NB4 (cell line): ENCODE results near the gene BBS4.

Experiments used
- DNase-seq: peaks from one replicate; pipeline ENCODE4 v3.0.0; 2010; ENCODE audit warnings: low read depth
- H3K4me3 ChIP-seq: one replicate; pipeline ENCODE4 v1.5.1; 2011; ENCODE audit warnings: mild to moderate bottlenecking, low read depth, low read length, moderate library complexity
- CTCF ChIP-seq: IDR thresholded peaks from one replicate; pipeline ENCODE4 v1.5.1; 2012; ENCODE audit warnings: low read depth, low read length
- MYC ChIP-seq: IDR thresholded peaks from 2 replicates; pipeline ENCODE4 v1.6.1; 2011; ENCODE audit warnings: low read depth, low read length
- POLR2A ChIP-seq: IDR thresholded peaks from 2 replicates; pipeline ENCODE4 v1.6.1; 2011; ENCODE audit warnings: mild to moderate bottlenecking; ENCODE audit not compliant: insufficient read length; ENCODE audit errors: extremely low read depth
- TF ChIP-seq, protein P1 (sequence below): IDR thresholded peaks from 2 replicates; pipeline ENCODE4 v1.6.1; 2011; ENCODE audit warnings: low read depth, low read length

The BBS4 gene

DNA sequence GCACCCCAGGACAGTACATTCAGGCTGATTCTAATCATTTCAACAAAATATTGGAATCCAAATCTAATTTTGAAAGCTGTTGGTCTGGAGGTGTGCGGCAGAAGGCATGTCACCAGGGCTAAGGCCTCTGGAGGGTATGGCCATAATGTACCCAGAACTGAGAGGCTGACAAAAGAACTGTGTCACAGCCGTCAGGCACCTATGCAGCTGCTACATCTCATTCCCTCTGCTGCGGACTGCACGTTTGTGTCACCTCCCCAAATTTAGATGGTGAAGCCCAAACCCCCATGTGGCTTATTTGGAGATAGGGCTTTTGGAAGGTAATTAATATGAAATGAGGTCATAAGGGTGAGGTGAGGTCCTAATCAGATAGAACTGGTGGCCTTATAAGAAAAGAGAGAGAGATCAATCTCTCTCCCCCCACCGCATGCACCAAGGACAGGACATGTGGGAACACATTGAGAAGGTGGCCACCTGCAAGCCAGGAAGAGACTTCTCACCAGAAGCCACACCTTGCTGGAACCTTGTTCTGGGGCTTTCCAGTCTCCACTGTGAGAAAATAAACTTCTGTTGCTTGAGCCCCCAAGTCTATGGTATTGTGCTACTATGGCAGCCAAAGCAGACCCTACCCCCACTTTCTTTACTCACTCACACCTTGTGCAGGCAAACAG lies 74.7 kb downstream of the BBS4 start:
- DNase-seq: no peak
- no peak overlapping the region for H3K4me3 ChIP-seq
- TF ChIP-seq, protein P1, sequence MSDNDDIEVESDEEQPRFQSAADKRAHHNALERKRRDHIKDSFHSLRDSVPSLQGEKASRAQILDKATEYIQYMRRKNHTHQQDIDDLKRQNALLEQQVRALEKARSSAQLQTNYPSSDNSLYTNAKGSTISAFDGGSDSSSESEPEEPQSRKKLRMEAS: no peak
- TF ChIP-seq MYC: no peak
- no peak for TF ChIP-seq CTCF
- no peak for TF ChIP-seq POLR2A

DNA sequence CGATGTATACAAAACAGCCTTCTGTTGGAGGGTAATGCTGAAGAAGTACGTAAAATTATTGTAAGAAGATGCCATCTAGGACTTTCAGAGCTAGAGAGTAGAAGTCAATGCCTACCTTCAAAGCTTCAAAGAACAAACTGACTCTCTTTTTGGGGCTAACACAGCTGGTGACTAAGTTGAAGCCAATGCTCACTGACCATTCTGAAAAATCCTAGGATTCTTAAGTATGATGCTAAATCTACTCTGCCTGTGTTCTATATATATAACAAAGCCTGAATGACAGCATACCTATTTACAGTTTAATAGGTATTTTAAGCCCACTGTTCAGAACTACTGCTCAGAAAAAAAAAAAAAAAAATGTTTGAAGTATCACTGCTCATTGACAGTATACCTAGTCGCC lies 78.6 kb downstream of the BBS4 start:
- no peak overlapping the region for H3K4me3 ChIP-seq
- TF ChIP-seq CTCF (no peak), MYC (no peak), POLR2A (no peak)
- TF ChIP-seq, protein P1: no peak
- DNase-seq: no peak

DNA sequence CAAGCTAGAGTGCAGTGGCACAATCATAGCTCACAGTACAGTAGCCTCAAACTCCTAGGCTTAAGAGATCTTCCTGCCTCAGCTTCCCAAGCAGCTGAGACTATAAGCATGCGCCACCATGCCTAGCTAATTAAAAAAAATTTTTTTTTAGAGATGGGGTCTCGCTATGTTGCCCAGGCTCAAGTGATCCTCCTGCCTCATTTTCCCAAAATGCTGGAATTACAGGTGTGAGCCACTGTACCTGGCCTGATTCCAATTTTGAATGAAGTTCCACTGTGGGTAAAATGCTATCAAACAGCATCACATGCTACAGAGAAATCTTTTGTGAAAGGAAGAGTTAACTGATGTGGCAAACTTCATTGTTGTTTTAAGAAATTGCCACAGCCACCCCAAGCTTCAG lies 80.0 kb downstream of the BBS4 start:
- no peak overlapping the region for H3K4me3 ChIP-seq
- TF ChIP-seq MYC: no peak
- no peak for TF ChIP-seq POLR2A
- TF ChIP-seq, protein P1: no peak
- no peak for TF ChIP-seq CTCF
- no peak for DNase-seq

DNA sequence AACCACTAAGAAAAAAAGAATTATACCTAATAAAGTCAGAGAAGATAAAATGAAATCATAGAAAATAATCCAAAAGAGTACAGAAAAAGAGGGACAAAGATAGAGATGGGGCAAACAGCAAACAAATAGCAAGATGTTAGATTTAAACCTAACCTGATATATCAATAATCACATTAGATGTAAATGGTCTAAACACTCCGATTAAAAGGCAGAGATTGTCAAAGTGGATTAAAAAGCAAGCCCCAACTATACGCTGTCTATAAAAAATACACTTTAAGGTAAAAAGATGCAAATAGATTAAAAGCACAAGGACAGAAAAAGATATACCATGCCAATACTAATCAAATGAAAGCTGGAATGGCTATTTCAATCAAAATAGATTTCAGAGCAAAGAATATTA lies 80.8 kb downstream of the BBS4 start:
- no peak overlapping the region for H3K4me3 ChIP-seq
- no peak for DNase-seq
- TF ChIP-seq POLR2A: no peak
- no peak for TF ChIP-seq MYC
- TF ChIP-seq, protein P1: no peak
- TF ChIP-seq CTCF: no peak

GRCh38 chr15:72770673-72771328 lies 84.8 kb downstream of the BBS4 start:
- TF ChIP-seq POLR2A (no peak), CTCF (no peak), MYC (no peak)
- TF ChIP-seq, protein P1: no peak
- no peak for DNase-seq
- no peak overlapping the region for H3K4me3 ChIP-seq

DNA sequence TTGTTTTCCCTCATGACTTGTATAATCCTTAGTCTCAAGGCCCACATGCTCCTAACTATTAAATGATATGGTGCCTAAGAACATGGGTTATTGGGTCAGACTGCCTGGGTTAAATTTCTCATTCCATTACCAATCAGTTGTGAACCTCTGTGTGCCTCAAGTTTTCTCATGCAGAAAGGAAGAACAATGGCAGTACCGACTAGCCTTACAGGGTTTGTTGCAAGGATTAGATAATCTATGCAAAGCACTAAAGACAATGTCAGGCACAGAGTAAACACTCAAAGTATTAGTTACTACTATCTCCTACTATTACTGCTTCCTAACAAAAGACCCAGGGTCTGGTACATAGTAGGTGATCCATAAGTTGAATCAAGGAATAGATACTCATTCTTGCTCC lies 85.3 kb downstream of the BBS4 start:
- no peak for DNase-seq
- no peak overlapping the region for H3K4me3 ChIP-seq
- TF ChIP-seq POLR2A: no peak
- no peak for TF ChIP-seq MYC
- no peak for TF ChIP-seq CTCF
- TF ChIP-seq, protein P1: no peak
